Adrenal gland (tissue), 5 donors: ENCODE data around the gene TET2.

Source experiments
- CTCF ChIP-seq, 6 experiments: fragments of 450-650 bp in 4 of 6; fragments of 200-600 bp in 2 of 6; sonication (generic) in 1 of 6; IDR thresholded peaks; 1 replicate in 5 of 6; 2 replicates in 1 of 6; pipeline versions ENCODE4 v1.5.1 to v1.8.0; 2016 to 2021; ENCODE audit warnings: antibody characterized with exemption in 6 of 6, mild to moderate bottlenecking in 2 of 6, moderate library complexity in 1 of 6
- POLR2A ChIP-seq, 2 donors: fragments of 450-650 bp; IDR thresholded peaks; one replicate each; pipeline ENCODE4 v1.6.1; 2017; ENCODE audit warnings: antibody characterized with exemption in 2 of 2, mild to moderate bottlenecking in 2 of 2, moderate library complexity in 1 of 2
- donor health status: DM: no; HTN: no; CAD: no.

- TF ChIP-seq CTCF (IDR thresholded peaks at IDR 0.05): no peak
- no peak for TF ChIP-seq POLR2A (IDR thresholded peaks at IDR 0.05)
These were observed 3.1 kb downstream of the TET2 start for GRCh38 chr4:105149771-105150170.
